ENCODE data around the gene MRPL12.
A peak's percentile ranks its signal among the peaks of the same experiment; 100 is the strongest.

Gene MRPL12

DNA sequence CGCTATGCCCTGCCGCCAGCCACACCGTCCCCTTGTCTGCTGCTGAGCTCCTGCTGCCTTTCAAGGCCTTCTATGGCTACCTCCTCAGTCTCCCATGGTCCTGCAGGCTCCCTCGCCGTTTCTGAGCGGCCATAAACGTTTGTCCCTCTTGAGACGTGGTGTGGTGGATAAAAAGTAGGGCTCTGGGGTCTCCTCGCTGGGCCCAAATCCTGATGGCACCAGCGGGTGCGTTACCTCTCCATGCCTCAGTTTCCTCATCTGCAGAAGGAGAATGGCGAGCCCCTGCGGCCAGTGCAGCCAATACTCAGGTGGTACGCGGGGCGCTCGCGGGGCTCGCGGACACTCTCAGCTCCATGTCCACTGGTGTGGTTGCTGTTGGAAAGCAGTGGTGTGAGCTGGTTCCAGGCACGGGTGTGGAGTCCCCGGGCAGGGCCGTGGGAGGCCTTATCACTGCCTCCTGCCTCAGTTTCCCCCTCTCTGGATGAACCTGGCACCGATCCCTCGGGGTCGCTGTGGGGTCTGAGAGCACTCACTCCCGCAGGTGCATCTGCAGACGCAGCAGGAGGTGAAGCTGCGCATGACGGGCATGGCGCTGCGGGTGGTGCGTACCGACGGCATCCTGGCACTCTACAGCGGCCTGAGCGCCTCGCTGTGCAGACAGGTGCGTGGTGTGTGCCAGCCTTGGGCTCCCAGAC, 11.4 kb downstream of the MRPL12 start:
- peak overlapping the region; percentile 71 for H3K4me3 ChIP-seq (ENCODE audit: low read depth, low read length)
- peaks cover 61% of the 10 kb centered on the region for H3K36me3 ChIP-seq
- H3K27ac ChIP-seq = peak overlapping the region; percentile 95
- TF ChIP-seq, protein P1, sequence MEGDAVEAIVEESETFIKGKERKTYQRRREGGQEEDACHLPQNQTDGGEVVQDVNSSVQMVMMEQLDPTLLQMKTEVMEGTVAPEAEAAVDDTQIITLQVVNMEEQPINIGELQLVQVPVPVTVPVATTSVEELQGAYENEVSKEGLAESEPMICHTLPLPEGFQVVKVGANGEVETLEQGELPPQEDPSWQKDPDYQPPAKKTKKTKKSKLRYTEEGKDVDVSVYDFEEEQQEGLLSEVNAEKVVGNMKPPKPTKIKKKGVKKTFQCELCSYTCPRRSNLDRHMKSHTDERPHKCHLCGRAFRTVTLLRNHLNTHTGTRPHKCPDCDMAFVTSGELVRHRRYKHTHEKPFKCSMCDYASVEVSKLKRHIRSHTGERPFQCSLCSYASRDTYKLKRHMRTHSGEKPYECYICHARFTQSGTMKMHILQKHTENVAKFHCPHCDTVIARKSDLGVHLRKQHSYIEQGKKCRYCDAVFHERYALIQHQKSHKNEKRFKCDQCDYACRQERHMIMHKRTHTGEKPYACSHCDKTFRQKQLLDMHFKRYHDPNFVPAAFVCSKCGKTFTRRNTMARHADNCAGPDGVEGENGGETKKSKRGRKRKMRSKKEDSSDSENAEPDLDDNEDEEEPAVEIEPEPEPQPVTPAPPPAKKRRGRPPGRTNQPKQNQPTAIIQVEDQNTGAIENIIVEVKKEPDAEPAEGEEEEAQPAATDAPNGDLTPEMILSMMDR (IDR thresholded peaks at IDR 0.05; ENCODE audit: low read depth, low read length) = no peak
- no peak for DNase-seq
- no peaks in the 10 kb centered on the region for H3K9me3 ChIP-seq (ENCODE audit: severe bottlenecking)
- no peaks in the 10 kb centered on the region for H3K27me3 ChIP-seq (ENCODE audit: insufficient read depth, low read depth, severe bottlenecking)

DNA sequence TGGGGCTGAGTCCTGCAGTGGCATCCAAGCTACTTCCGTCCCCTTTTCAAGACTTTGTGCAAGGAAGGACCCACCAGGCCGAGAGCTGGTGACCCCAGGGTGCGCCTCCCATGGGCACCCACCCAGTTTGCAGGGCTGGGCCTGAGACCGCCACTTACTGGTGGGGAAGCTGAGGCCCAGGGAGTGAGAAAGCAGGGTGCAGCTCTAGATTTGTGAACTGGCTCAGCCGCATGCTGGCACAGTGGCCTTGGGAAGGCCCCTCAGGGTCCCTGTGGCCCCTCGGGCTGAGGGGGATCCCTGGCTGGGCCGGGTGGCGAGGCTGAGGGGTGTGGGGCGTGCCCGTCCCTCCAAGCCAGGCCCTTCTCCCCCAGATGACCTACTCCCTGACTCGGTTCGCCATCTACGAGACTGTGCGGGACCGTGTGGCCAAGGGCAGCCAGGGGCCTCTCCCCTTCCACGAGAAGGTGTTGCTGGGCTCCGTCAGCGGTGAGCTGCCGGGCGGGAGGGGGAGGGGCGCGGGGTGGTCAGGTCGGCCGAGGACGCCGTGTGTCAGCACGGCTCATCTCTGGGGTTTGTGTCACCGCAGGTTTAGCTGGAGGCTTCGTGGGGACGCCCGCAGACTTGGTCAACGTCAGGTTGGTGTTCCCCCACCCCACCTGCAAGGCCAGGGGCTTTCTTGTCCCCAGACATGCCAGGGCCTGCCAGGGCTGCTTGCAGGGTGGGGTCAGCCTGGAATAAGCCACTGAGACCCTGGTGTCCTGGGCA, 12.1 kb downstream of the MRPL12 start:
- TF ChIP-seq, protein P1 (IDR thresholded peaks at IDR 0.05; ENCODE audit: low read depth, low read length) = no peak
- H3K4me3 ChIP-seq (ENCODE audit: low read depth, low read length) = peak overlapping the region; percentile 7
- peak overlapping the region; percentile 95 for H3K27ac ChIP-seq
- no peaks in the 10 kb centered on the region for H3K9me3 ChIP-seq (ENCODE audit: severe bottlenecking)
- H3K36me3 ChIP-seq = peaks cover 68% of the 10 kb centered on the region
- H3K27me3 ChIP-seq (ENCODE audit: insufficient read depth, low read depth, severe bottlenecking) = no peaks in the 10 kb centered on the region
- DNase-seq = peak; percentile 93

DNA sequence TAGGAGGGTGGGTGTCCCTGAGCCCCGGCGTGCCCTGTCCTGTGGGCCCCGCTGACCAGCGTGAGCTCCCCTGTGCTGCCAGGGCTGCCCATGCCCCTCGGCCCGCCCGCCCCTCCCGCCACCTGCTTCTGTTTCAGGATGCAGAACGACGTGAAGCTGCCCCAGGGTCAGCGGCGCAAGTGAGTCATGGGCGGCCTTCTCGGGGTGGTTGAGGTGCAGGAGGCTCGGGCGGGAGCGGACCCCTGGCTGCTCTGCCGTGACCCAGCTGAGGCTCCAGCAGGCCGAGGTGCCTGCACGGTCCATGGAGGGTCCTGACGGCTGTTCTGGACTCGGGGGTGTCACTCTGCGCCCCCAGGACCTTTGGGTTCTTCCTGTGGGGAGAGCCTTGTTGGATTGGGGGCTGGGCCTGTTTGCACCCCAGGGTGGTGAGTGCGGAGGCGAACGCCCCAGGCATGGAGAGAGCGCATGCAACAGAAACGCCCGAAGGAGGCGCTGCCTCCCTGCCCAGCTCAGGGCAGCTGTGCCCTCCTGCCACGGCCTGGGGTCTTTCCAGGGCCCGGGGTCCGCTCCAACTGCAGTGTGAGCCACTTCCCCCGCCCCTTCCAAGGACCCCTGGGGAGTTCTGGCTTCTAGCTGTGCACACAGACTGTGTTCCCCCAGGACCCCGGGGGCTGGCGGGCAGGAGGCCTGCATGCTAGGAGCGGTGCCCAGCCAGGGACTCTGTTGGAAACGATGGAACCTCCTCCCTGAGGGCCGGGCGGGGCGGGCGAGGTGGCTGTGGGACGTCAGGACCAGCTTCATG, 12.9 kb downstream of the MRPL12 start:
- Histone ChIP-seq H3K27me3 (ENCODE audit: insufficient read depth, low read depth, severe bottlenecking) (no peaks in the 10 kb centered on the region), H3K4me3 (ENCODE audit: low read depth, low read length) (no peak overlapping the region), H3K9me3 (ENCODE audit: severe bottlenecking) (no peaks in the 10 kb centered on the region), H3K36me3 (peaks cover 75% of the 10 kb centered on the region), H3K27ac (peak overlapping the region; percentile 95)
- TF ChIP-seq, protein P1 (IDR thresholded peaks at IDR 0.05; ENCODE audit: low read depth, low read length) = peak; percentile 66
- DNase-seq = no peak

DNA sequence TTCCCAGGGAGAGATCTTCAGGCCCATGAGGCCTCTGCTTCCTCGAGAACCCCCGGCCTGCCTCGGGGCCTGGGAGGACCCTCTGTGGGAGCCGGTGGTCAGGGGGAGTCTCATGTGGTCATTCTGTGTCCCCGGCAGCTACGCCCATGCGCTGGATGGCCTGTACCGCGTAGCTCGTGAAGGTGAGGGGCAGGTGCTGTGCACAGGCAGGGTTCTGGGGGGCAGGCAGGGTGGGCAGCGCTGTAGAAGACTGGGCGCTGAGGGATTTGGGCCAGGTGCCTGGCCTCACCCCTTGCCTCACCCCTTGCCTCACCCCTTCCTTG, 13.5 kb downstream of the MRPL12 start:
- Histone ChIP-seq H3K9me3 (ENCODE audit: severe bottlenecking) (no peaks in the 10 kb centered on the region), H3K27me3 (ENCODE audit: insufficient read depth, low read depth, severe bottlenecking) (no peaks in the 10 kb centered on the region), H3K27ac (peak overlapping the region; percentile 95), H3K36me3 (peaks cover 75% of the 10 kb centered on the region), H3K4me3 (ENCODE audit: low read depth, low read length) (no peak overlapping the region)
- no peak for DNase-seq
- TF ChIP-seq, protein P1 (IDR thresholded peaks at IDR 0.05; ENCODE audit: low read depth, low read length) = no peak

DNA sequence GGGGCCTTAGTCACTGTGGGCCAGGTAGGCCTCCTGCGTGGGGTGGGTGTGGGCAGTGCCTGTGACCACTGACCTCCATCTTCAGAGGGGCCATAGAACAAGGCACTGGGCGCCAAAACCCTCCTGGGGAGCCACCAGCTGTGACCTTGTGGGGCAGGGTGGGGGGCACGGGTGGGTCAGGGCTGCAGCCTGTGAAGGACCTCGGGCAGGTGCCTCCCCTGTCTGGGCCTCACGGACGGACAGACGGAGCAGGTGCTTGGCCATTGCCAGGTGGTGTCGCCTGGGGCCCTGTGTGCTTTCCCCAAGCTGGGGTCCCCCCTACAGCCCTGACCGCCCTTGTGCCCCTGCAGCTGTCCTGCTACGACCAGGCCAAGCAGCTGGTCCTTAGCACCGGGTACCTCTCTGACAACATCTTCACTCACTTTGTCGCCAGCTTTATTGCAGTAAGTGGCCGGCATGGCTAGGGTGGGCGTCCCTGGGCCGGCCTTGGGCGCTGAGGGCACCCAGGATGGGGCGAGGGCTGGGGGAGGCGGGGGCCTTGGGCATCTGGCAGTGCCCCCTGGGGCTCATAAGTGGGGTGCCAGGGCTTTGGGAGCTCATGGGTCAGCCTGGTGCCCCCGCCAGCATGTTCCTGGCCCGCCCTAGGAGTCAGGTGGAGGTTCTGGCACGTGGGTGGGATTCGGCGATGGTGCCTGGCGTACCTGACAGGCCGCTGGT, 14.0 kb downstream of the MRPL12 start:
- no peaks in the 10 kb centered on the region for H3K9me3 ChIP-seq (ENCODE audit: severe bottlenecking)
- H3K36me3 ChIP-seq = peaks cover 75% of the 10 kb centered on the region
- no peak overlapping the region for H3K4me3 ChIP-seq (ENCODE audit: low read depth, low read length)
- TF ChIP-seq, protein P1 (IDR thresholded peaks at IDR 0.05; ENCODE audit: low read depth, low read length) = no peak
- H3K27me3 ChIP-seq (ENCODE audit: insufficient read depth, low read depth, severe bottlenecking) = no peaks in the 10 kb centered on the region
- no peak overlapping the region for H3K27ac ChIP-seq
- no peak for DNase-seq

Measured in WERI-Rb-1 (cell line).